GM19455 (cell line): Measurements from ENCODE around the gene SYTL2.

Experiments used
- ATAC-seq: cut with Tn5 transposase; IDR thresholded peaks from one replicate; pipeline ENCODE4 v1.9.1; 2021; ENCODE audit not compliant: unreplicated experiment

Gene SYTL2

DNA sequence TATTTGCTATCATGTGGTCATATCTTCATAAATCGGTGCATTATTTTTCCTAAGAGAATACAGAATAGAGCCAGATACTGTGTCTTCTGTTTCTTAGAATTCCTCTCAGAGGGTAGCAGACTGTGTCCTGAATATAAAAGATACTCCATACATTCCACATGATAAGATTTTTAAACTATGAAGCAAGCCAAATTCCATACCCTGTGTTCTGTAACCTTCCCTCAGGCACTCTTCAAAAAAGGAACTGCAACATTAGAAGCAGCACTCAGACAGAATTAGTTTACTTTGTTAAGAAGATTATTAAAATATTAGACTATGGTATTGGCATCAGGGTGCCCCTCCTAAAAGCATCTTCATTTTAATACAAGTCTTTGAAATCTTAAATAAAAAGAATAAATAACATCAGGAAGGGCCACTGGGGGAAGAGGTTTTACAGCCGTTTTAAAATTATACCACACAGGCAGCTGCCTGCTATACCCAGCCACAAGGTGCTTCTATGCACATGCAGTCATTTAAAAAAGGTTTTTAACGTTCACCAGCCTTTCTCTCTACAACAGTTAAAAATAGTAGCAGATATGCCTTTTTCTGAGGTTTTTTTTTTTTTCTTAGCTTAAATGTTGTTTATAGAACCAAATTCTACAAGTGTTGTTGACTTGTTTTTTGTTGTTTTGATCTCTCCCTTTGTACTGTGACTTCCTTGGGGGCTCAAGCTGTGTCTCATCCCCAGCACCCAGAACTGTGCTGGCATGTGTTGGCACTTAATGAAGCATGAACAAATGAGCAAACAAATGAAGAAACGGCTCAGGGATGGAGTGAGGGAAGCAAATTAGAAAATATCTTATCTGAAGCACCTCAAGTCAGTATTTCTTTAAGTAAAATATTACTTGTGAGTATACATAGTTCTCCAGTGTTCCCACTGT, 70.2 kb downstream of the SYTL2 start:
- no peak for ATAC-seq

DNA sequence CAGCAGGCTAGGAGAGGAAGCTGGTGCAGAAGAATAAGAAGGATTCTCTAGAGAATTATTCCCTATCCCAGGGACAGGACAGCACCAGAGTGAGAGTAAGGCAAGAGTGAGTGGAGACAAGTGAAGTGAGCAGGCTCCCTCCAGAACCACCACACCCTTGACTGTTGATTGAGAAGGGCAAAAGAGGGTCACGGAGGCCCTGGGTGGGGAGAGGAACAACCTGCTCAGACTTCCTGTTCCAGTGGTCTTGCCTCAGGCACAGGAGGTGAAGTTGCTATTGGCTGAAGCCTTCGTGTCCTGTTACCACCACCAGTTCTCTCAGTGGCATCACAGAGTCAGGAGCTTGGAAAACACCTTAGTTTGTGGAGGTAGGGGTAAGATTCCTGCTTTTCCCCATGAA, 73.2 kb downstream of the SYTL2 start:
- ATAC-seq: no peak

GRCh38 chr11:85735876-85736460, 75.0 kb downstream of the SYTL2 start:
- no peak for ATAC-seq

DNA sequence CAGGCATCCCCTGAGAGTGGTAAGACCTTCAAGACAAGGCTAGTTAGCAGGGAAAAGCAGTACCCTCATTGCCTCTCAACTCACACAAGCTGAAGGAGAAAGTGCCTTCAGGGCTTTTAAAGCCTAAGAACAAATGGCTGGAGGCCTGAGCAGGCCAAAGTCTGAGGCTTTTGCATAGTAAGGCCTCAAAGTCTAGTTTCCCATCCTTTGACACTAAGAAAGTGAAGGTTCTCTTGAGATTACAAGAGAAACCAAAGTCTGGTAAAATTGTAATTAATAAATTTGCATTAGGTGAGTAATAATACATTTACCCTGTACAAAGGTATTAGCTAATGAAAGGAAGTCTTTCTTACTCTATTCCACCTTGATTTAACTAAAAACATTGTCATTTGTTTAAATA, 78.0 kb downstream of the SYTL2 start:
- no peak for ATAC-seq

- no peak for ATAC-seq
Measured at GRCh38 chr11:85726381-85726780, 84.6 kb downstream of the SYTL2 start.

GRCh38 chr11:85725510-85726258, 85.3 kb downstream of the SYTL2 start:
- ATAC-seq: no peak

DNA sequence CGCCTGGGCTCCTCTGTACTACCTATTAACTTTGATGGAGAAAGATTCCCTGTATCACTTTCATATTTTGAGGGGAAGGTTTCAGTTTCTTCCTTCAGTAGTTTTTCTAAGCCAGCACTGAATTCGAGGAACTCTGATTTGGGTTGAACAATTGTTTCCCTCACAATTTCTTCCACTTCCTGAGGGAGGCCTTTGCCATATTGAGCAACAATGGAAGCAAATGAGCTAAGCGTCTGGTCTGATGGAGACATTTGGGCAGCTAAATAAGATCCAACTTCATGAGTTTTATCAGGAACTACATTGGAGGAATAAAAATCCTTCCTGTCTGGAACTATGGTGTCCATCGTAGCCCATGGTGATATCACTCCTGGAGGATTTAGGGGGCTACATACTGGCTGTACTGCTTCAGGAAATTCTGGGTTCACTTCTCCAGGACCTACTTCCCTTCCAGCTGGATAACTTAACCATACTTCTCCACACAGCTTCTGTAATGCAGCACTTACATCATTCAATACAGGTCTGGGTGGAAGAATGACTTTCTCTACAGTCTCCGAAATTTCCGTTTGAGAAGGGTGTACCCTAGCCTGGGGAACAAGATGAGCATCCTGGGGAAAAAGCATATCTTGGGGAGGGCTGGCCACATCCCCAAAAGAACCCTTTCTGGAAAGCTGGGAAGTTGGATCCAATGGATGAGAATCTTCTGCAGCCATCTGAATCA, 86.0 kb downstream of the SYTL2 start:
- ATAC-seq: no peak

DNA sequence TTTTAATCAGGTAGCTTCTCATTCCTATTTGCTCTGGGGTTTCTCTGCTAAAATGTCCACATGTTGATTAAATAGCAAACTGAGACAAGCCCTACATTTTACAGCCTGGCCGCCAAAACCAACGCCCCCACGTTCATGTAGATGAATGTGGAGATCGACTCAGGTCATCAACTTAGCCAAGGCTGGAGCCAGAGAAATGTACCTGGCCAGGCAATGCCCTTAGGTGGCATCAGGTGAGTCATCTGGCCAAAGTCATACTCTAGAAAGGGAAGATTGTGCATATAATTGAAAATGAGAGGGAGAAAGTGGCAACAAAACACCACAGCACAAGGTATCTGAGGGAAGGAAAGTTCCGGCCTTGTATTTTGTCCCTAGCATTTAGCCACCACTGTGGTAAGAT, 87.9 kb downstream of the SYTL2 start:
- ATAC-seq: no peak

DNA sequence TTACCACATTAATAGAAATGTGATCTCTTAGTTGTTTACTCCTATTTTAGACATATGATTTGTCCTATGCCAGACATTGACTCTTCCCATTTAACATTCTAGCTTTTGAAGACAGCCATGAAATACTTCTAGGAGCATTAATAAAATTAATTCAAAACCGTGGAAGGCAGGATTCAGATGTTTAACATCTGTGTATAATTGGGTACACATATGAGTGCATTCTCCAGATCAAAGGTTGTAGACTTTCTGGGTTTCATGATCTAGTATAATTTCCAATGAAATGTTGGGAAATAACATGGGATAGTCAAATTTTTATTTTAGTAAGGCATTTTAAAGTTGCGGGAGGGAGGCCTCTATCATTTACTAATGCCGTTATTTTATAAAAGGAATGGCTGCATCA, 89.8 kb downstream of the SYTL2 start:
- ATAC-seq: no peak

DNA sequence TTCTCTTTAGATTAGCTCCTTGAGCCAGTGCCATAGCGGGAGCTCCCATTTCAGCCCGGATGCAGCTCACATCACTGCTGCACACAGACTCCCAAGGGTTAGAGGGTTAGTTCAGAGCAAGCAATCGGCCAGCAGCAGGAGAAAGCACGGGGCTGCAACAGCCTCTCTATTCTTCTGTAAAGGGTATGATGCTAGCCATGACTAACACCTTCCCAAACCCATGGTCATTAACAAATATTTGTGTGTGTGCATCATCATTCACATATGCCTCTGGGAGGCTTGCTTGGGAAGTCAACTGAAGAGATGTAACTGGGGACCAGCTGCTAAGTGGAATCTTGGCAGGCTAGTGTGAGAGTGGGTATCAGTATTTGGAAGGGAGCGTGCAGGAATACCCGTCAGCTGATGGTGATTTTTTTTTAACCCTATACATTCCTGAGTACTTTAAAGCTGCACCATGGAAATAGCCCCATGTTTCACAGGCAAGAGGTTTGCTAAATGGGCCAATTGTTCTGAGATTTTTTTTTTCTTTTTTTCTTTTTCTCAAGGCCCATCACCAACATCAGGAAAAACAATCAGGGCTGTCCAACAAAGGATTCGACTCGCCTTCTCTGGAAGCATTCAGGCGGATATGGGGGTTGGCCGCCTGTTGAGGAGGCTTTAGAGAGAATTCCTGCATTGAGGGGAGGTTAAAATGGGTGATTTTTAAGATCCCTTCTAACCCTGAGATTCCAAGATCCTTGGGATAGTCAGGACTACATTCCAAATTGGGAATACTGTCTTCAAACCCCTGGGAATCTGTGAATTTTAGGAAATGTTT, 91.7 kb downstream of the SYTL2 start:
- ATAC-seq: no peak

DNA sequence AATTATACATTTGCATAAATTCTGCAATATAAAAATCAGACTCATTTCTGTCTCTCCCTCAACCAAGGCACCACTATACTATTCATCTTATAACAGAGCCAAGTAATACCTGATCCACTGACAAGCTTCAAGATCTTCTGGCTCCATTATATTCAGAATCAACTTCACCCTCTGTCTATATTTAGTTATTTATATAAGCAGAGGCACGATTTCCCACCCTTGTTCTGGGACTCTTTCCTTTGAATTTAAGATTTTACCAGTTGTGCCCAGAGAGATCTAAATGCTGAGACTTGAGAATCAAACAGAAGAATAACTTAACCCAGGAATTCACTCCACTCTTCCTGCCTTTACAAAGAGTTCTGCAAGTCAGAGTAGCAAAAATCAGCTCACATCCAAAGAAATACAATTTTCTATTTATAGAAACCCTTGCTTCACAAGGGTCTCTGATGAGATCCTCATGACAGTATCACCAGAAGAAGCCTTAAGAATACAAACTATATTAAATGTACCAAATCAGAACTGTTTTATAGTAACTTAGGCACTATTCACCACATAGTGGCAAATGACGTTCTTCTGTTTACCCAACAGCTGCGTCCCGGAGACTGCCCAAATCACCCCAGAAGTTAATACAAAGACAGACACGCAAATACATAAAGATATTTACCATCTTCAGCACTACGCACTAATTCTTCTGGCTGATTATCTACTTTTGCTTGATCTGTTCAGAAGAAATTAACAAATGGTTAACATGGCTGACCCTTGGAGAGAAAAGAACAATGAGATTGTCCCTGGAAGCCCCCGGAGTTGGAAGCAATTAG, 92.6 kb downstream of the SYTL2 start:
- no peak for ATAC-seq

DNA sequence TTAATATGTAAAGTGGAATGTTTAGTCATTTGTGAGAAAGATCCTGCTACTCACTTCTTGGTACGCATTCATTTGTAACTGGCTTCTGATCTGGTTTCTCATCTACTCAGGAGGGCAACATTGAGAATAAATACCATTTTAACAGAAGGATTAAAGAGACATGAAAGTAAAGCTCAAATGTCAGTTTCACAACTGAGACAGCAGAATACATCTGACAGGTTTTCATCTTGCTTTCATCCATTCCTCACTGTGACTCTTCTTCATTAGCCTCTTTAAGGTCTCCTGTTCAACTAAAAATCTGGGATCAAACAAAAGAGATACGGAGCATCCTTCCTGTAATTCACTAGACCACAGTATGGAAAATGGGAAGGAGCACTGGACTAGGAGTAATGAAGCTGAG, 93.5 kb downstream of the SYTL2 start:
- ATAC-seq: no peak

DNA sequence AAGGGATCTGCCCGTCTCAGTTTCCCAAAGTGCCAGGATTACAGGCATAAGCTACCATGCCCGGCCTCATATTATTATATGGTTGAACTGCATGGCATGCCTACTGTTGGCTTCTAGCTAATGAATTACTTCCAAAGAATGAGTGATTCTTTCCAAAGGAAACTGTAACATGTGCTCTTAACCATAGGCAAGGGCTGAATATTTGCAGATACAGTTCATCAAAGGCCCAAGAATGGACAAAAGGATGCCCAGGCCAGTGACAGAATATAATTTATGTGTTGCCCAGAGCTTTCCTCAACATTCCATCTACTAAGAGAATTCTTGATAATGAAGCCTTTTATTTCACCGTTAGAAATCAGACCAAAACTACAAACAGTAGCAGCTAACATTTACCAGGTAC, 98.0 kb downstream of the SYTL2 start:
- ATAC-seq: no peak

- no peak for ATAC-seq
Measured at GRCh38 chr11:85710917-85711316, 100.0 kb downstream of the SYTL2 start.

- no peak for ATAC-seq
Measured at GRCh38 chr11:85709941-85710702, 100.8 kb downstream of the SYTL2 start.

DNA sequence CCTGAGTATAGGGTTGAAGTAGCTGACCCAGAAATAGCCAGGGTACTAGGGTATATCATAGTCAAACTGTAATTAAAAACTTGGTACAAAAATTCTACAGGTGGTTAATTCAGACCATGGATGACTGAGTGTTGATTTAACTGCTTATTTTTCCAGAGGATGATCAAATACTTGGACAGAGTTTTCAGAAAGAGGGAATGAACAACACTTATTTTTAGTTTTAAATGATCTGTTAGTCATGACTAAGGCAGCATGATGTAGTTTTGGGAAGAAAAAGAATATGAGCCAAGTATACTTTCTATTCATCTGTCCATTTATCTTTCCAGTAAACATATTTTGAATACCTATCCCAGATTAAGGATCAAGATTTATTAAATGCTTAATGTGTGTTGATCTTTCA, 105.1 kb downstream of the SYTL2 start:
- ATAC-seq: no peak

DNA sequence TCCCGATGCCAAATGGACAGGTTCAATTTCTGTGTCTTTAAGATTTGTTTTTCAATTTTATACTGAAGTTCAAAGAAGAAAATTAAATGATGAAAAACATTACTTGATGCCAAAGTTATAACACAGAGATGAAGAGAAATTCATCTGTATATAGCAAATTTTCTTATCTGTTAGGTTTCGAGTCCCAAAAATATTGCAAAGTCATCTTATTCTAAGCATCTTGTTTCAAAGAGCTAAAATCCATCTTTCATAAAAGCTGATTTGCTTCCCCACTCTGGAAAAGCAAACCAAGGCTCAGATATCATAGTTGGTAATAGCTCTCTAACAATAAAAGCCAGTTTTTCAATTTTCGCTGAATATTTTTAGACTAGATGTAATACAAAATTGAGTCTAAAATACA, 106.0 kb downstream of the SYTL2 start:
- no peak for ATAC-seq

- ATAC-seq: peak; percentile 91
Measured at GRCh38 chr11:85699957-85700741, 110.8 kb downstream of the SYTL2 start.
